K562 treated with DMSO at 1 percent for 4 hours (cell line): Measurements from ENCODE around the gene SLC17A8. TPM values are rescaled to one million over a fixed set of nuclear protein-coding genes. Genes with fewer than 3 reads are reported as not detected.

ENCODE experiments used
- total RNA-seq: library from RNA; unstranded; fragments of 300-600 nt; gene quantifications from 2 replicates; pipeline ENCODE4 v1.2.3, GENCODE V29; 2022; ENCODE audit not compliant: insufficient read depth

The SLC17A8 gene
- total RNA-seq, result not detected in 2 replicates

GRCh38 chr12:100356644-100357223 is at the start of gene SLC17A8:
SLC17A8 (plus strand) TSS chr12:100357074; CDS start chr12:100357392, 318 bp downstream.

Other genes starting within 250 kb of the SLC17A8 start
- gene BLTP3B, start 214.2 kb upstream of the SLC17A8 start, total RNA-seq, result 5.7 and 8.3 TPM in 2 replicates
- 17.4 and 21.8 TPM in 2 replicates for gene ACTR6, start 156.3 kb upstream of the SLC17A8 start, total RNA-seq
- gene DEPDC4, start 90.0 kb upstream of the SLC17A8 start, total RNA-seq, result 2.1 TPM in 1 of 2 replicates, not detected in the other
- gene SCYL2, start 89.9 kb upstream of the SLC17A8 start, total RNA-seq, result 24.6 and 25.0 TPM in 2 replicates
- gene NR1H4, start 116.8 kb downstream of the SLC17A8 start, total RNA-seq, result not detected in 2 replicates
- 3.6 and 3.7 TPM in 2 replicates for gene GAS2L3, start 216.6 kb downstream of the SLC17A8 start, total RNA-seq